Rectal smooth muscle tissue (tissue), 1 donor: ENCODE results near the gene ASB2.

Experiments
- H3K27ac ChIP-seq: one replicate; pipeline ENCODE4 v1.7.0; 2013; ENCODE audit warnings: low read depth, low read length, inconsistent platforms
- H3K27me3 ChIP-seq: one replicate; pipeline ENCODE4 v1.7.0; 2013; ENCODE audit warnings: low read length; ENCODE audit not compliant: control insufficient read depth, insufficient read depth
- H3K36me3 ChIP-seq: one replicate; pipeline ENCODE4 v1.7.0; 2013; ENCODE audit warnings: low read length; ENCODE audit not compliant: control insufficient read depth, insufficient read depth
- H3K4me1 ChIP-seq: one replicate; pipeline ENCODE4 v1.7.0; 2013; ENCODE audit warnings: low read length; ENCODE audit not compliant: control insufficient read depth, insufficient read depth
- H3K4me3 ChIP-seq: one replicate; pipeline ENCODE4 v1.7.0; 2013; ENCODE audit warnings: low read length
- H3K9ac ChIP-seq: one replicate; pipeline ENCODE4 v1.7.0; 2013; ENCODE audit warnings: low read length

Gene ASB2

GRCh38 chr14:93954900-93955849, 21.2 kb downstream of the ASB2 start:
- Histone ChIP-seq H3K4me3 (peak overlapping the region; percentile 34), H3K9ac (peak overlapping the region; percentile 25), H3K27ac (peak overlapping the region; percentile 67), H3K36me3 (peaks cover 10% of the 10 kb centered on the region), H3K4me1 (peaks cover 30% of the 10 kb centered on the region), H3K27me3 (no peaks in the 10 kb centered on the region)

- H3K9ac ChIP-seq, result no peak overlapping the region
- H3K36me3 ChIP-seq, result peaks cover 16% of the 10 kb centered on the region
- H3K4me1 ChIP-seq, result peaks cover 28% of the 10 kb centered on the region
- H3K4me3 ChIP-seq, result no peak overlapping the region
- H3K27me3 ChIP-seq, result no peaks in the 10 kb centered on the region
- peak overlapping the region; percentile 67 for H3K27ac ChIP-seq
These were observed 21.9 kb downstream of the ASB2 start for GRCh38 chr14:93954516-93954830.

GRCh38 chr14:93953739-93954515, 22.4 kb downstream of the ASB2 start:
- H3K36me3 ChIP-seq, result peaks cover 16% of the 10 kb centered on the region
- peak overlapping the region; percentile 20 for H3K4me3 ChIP-seq
- peaks cover 22% of the 10 kb centered on the region for H3K4me1 ChIP-seq
- no peak overlapping the region for H3K9ac ChIP-seq
- no peaks in the 10 kb centered on the region for H3K27me3 ChIP-seq
- H3K27ac ChIP-seq, result peak overlapping the region; percentile 67

- H3K27ac ChIP-seq, result peak overlapping the region; percentile 67
- peaks cover 16% of the 10 kb centered on the region for H3K36me3 ChIP-seq
- peak overlapping the region; percentile 20 for H3K4me3 ChIP-seq
- H3K9ac ChIP-seq, result no peak overlapping the region
- peaks cover 17% of the 10 kb centered on the region for H3K4me1 ChIP-seq
- no peaks in the 10 kb centered on the region for H3K27me3 ChIP-seq
These were observed 23.1 kb downstream of the ASB2 start for GRCh38 chr14:93953263-93953662.

- H3K9ac ChIP-seq, result no peak overlapping the region
- peaks cover 17% of the 10 kb centered on the region for H3K4me1 ChIP-seq
- H3K36me3 ChIP-seq, result peaks cover 16% of the 10 kb centered on the region
- no peak overlapping the region for H3K4me3 ChIP-seq
- peak overlapping the region; percentile 67 for H3K27ac ChIP-seq
- H3K27me3 ChIP-seq, result no peaks in the 10 kb centered on the region
These were observed 23.5 kb downstream of the ASB2 start for GRCh38 chr14:93952829-93953228.

- Histone ChIP-seq H3K4me3 (no peak overlapping the region), H3K4me1 (peaks cover 11% of the 10 kb centered on the region), H3K27me3 (no peaks in the 10 kb centered on the region), H3K36me3 (peaks cover 16% of the 10 kb centered on the region), H3K27ac (no peak overlapping the region), H3K9ac (no peak overlapping the region)
These were observed 24.5 kb downstream of the ASB2 start for GRCh38 chr14:93951635-93952540.

- Histone ChIP-seq H3K9ac (no peak overlapping the region), H3K27ac (no peak overlapping the region), H3K4me3 (no peak overlapping the region), H3K36me3 (peaks cover 20% of the 10 kb centered on the region), H3K27me3 (no peaks in the 10 kb centered on the region), H3K4me1 (peaks cover 7% of the 10 kb centered on the region)
These were observed 25.3 kb downstream of the ASB2 start for GRCh38 chr14:93950948-93951634.

GRCh38 chr14:93949511-93950075, 26.8 kb downstream of the ASB2 start:
- Histone ChIP-seq H3K27me3 (no peaks in the 10 kb centered on the region), H3K36me3 (peaks cover 23% of the 10 kb centered on the region), H3K4me1 (peaks cover 7% of the 10 kb centered on the region), H3K4me3 (no peak overlapping the region), H3K9ac (no peak overlapping the region), H3K27ac (no peak overlapping the region)

GRCh38 chr14:93947282-93947681, 29.1 kb downstream of the ASB2 start:
- Histone ChIP-seq H3K9ac (no peak overlapping the region), H3K4me3 (no peak overlapping the region), H3K27ac (no peak overlapping the region), H3K27me3 (no peaks in the 10 kb centered on the region), H3K4me1 (no peaks in the 10 kb centered on the region), H3K36me3 (peaks cover 30% of the 10 kb centered on the region)

- Histone ChIP-seq H3K36me3 (peaks cover 29% of the 10 kb centered on the region), H3K4me3 (no peak overlapping the region), H3K9ac (no peak overlapping the region), H3K27me3 (no peaks in the 10 kb centered on the region), H3K27ac (no peak overlapping the region), H3K4me1 (no peaks in the 10 kb centered on the region)
These were observed 29.8 kb downstream of the ASB2 start for GRCh38 chr14:93946541-93947090.

GRCh38 chr14:93946104-93946503, 30.3 kb downstream of the ASB2 start:
- H3K4me3 ChIP-seq, result no peak overlapping the region
- H3K9ac ChIP-seq, result no peak overlapping the region
- no peak overlapping the region for H3K27ac ChIP-seq
- H3K36me3 ChIP-seq, result peaks cover 29% of the 10 kb centered on the region
- no peaks in the 10 kb centered on the region for H3K4me1 ChIP-seq
- no peaks in the 10 kb centered on the region for H3K27me3 ChIP-seq
